Stimulated activated CD4-positive, alpha-beta T cell treated with anti-CD3 and anti-CD28 coated beads, Interleukin-1b, Interleukin-23, amount 100 ng/mL, for 48 hours (primary cell): ENCODE measurements around the gene ADCK2.
"Not testable (repeated sequence)": the region's sequence is repeated elsewhere in the genome, so short reads cannot be mapped to it uniquely, and the experiment has no call there.

Source experiments
- DNase-seq: peaks from one replicate; pipeline ENCODE4 v3.0.0-alpha.2; 2020

ADCK2 gene

DNA sequence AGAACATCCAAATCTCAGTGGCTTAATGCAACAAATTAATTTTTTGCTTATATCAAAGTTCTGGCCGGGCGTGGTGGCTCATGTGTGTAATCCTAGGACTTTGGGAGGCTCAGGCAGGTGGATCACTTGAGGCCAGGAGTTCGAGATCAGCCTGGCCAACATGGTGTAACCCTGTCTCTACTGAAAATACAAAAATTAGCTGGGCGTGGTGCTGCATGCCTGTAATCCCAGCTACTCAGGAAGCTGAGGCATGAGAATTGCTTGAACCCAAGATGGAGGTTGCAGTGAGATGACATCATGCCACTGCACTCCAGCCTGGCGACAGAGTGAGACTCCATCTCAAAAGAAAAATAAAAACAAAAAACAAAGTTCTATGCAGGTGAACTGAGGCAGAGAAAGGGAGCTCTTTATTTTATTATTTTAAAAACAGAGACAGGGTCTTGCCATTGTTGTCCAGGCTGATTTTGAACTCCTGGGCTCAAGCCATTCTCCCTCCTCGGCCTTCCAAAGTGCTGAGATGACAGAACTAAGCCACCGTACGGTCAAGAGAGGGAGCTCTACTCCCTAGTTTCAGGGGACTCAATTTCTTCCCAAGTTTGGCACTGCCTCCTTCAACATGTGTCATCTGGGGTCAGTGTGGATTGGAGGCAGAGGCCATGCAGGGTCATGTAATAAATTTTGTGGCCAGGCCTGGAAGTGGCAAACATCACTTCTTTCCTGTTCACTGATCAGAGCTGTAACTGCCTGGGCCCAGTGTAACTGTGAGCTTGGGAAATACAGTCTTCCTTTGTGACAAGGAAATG is 2.4 kb downstream of the ADCK2 start:
- DNase-seq, result no peak

- DNase-seq, result no peak
Measured at GRCh38 chr7:140675726-140676125, 3.0 kb downstream of the ADCK2 start.

GRCh38 chr7:140676306-140676705 is 3.6 kb downstream of the ADCK2 start:
- no peak for DNase-seq

DNA sequence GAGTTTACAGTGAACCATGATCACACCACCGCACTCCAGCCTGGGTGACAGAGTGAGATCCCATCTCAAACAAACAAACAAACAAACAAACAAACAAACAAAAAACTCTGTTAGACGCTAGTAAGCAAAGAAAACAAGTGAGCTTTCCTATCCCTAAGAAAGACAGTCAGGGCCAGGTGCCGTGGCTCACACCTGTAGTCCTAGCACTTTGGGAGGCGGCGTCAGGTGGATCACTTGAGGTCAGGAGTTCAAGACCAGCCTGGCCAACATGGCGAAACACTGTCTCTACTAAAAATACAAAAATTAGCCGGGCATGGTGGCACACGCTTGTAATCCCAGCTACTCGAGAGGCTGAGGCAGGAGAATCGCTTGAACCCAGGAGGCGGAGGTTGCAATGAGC is 4.2 kb downstream of the ADCK2 start:
- not testable (repeated sequence) for DNase-seq

DNA sequence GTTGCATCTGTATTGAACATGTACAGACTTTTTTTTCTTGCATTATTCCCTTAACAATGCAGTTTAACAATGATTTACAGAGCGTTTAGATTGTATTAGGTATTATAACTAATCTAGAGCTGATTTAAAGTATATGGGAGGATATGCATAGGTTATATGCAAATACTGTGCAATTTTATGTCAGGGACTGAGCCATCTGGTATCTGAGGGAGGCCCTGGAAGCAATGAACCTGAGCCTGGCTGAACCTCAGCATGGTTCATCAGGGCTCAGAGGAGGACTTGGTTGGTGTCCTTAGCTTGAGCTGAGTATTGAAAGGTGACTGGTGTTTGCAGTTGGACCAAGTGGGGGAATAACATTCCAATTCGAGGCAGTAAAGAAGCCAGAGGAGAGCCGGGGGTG is 4.8 kb downstream of the ADCK2 start:
- DNase-seq, result no peak

DNA sequence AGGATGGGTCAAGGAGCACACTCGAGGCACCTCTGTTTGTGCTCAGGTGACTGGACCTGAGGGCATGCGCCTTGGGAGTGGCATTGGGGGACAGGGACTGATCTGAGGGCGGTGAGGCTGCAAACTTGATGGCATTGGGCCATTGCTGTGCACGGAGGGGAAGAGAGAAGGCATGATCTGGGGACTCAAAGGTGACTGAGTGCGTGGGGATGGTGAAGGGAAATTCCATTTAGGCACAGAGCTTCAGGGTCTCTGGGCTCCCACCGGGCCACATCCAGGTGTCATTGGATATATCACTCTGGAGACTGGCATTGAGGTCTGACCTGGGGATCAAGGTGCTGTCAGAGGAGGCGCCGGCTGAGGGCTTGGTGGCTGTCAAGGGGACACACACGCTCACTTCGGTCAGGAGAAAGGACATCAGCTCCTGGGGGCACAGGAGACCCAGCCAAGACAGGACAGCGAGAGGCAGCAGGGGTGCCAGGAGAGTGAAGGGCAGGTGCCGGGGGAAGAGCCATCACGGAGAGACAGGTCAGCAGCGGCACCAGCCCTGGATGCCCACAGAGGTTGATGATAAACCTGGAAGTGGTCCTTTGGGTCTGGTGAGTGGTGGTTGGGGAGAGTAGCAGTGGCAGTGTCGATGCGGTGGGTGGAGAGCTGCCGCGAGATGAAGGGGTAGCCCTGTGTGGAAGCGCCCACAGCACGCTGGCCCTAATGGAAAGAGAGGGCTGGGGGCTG is 5.5 kb downstream of the ADCK2 start:
- DNase-seq, result no peak

GRCh38 chr7:140678816-140679130 is 6.0 kb downstream of the ADCK2 start:
- no peak for DNase-seq

GRCh38 chr7:140679186-140679585 is 6.4 kb downstream of the ADCK2 start:
- no peak for DNase-seq

GRCh38 chr7:140680886-140681285 is 8.1 kb downstream of the ADCK2 start:
- DNase-seq, result no peak

GRCh38 chr7:140681766-140682165 is 9.0 kb downstream of the ADCK2 start:
- no peak for DNase-seq

DNA sequence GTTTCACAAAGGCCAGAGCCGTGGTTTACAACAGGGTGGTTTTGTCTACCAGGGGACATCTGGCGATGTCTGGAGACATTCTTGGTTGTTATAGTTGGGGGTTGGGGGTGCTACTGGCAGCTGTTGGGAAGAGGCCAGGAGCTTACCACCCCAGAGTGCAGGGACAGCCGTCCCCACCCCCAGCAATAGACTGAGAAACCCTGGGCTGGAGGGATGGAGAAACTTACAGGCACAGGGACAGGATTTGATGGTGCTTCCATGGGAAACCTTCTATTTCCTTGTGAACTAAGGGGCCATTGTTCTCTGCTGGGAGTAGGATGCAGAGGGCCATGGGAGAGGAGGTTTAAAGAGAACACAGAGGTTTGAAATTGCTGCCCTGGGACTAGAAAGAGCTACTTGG is 10.9 kb downstream of the ADCK2 start:
- DNase-seq, result no peak

- DNase-seq, result no peak
Measured at GRCh38 chr7:140684066-140684950, 11.6 kb downstream of the ADCK2 start.

DNA sequence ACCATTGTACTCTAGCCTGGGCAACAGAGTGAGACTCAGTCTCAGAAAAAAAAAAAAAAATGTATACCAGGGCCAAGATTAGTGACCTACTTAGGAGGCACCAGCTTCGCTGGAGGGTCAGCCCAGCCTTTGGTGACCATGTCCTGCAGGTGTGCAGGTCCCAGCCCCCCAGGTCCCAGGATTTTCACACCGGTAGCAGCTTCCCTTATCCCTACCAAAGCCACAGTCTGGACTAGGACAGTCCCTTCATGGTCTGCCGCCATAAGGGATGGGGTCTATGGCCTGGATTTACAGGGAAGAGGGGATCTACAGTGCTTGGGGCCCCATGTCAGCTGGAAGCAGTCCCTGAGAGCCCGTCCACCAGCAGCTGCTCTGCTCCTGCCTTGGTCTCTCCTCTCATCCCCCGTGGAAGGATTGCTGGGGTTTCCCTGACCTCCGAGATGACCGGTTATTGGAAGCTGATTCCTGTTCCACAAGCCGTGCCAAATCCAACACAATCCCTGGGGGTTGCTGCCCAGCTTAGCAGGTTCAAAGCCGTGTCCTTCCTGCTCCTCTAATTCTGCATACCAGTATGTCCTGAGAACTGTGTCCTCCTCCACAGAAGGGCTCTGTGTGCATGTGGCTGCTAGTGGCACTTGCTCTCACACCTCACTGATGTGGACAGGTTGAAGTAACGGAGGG is 12.8 kb downstream of the ADCK2 start:
- no peak for DNase-seq

GRCh38 chr7:140686921-140687320 is 14.2 kb downstream of the ADCK2 start:
- no peak for DNase-seq

DNA sequence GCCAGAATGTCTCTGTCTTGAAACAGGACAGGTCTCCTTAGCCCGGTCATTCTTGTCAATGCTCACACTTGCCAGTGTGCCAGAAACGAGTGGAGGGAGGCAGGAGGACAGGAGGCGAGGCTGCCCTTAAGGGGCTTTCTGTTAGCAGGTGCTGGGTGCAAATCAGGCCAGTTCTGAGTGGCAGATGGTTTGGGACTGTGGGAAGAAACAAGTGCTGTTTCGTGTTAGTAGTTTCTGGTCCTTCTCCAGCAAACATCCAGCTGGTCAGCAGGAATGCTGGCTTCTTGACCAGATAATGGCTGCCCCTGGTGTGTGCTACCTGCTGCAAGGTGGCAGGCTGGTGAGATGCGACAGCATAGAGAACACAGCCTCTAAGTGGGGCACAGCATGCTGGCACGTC is 15.6 kb downstream of the ADCK2 start:
- no peak for DNase-seq

DNA sequence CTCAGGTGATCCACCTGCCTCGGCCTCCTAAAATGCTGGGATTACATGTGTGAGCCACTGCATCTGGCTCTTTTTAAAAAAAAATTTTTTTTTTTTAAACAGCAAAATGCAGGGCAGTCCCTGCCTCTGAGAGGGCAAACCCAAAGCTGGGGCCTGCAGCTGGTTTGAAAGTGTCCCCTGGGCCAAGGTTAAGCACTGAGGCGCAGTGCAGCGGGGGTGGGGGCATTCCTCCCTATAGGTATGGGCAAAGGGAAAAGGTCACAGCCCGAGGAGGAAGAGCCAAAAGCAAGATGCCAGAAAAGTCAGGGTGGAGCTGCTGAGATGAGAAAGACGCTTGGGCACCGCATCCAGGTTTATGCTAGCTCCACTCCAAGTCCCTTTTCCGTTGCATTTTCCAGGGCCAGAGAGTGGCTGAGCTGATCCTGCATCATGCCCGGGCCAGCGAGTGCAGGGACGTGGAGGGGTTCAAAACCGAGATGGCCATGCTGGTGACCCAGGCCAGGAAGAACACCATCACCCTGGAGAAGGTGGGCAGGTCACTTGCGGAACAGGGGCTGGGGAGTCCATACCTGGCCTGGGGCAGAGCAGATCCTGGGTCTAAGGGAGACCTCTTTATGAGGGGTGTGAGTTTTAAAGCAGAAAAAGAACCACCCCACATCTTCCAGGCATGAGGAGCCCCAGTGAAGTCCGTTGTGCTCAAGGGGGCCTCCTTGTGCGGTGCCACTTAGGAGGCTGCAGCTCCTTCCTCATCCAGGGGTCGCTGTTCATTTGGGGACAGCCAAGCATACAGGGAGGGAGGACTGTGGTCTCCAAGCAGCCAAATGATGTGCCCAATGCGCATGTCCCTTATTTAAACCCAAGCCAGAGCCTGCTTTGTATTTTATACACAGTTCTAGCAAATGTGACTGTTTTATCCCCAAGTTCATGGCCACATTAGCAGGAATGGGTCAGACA is 16.7 kb downstream of the ADCK2 start:
- no peak for DNase-seq

DNA sequence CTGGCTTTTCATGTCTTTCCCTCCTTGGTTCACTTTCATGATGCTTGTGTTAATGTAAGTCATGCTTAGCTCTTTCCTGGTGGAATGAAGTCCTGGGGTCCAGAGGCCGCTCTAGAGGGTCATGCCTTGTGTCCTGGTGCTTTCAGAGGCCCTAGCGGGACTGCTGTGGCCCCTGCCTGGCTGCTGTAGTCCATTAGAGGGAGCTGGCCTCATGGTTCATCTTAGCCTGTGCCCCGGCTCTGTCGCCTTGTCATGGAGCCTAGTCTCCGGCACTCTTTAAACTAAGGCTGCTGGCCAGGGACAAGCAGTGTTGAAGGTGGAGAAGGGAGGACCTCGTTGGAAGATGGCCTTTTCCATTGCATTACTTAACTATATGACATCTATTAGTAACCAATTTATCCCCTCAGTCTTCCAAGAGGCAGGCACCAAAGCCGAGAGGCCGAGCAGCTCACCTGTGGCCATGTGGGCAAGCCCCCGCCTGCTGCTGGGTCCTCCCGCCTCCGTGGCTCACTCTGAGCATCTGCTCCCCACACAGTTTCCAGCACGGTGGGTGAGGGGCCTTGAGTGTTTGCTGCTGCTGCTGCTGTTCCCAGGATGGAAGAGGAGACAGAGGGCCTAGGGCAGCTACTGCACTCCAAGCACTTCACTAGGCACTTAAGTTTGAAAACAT is 18.8 kb downstream of the ADCK2 start:
- DNase-seq, result no peak

DNA sequence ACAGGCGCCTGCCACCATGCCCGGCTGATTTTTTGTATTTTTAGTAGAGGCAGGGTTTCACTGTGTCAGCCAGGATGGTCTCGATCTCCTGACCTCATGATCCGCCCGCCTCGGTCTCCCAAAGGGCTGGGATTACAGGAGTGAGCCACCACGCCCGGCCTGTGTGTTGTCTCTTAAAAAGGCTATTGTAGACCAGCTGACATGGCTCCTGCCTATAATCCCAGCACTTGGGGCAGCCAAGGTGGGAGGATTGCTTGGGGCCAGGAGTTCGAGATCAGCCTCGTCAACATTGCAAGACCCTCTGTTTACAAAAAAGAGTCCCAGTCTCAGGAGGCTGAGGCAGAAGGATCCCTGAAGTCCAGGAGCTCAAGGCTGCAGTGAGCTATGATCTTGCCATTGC is 21.1 kb downstream of the ADCK2 start:
- not testable (repeated sequence) for DNase-seq

- DNase-seq, result no peak
Measured at GRCh38 chr7:140694592-140694991, 21.8 kb downstream of the ADCK2 start.

GRCh38 chr7:140695381-140695780 is 22.6 kb downstream of the ADCK2 start:
- DNase-seq, result no peak

DNA sequence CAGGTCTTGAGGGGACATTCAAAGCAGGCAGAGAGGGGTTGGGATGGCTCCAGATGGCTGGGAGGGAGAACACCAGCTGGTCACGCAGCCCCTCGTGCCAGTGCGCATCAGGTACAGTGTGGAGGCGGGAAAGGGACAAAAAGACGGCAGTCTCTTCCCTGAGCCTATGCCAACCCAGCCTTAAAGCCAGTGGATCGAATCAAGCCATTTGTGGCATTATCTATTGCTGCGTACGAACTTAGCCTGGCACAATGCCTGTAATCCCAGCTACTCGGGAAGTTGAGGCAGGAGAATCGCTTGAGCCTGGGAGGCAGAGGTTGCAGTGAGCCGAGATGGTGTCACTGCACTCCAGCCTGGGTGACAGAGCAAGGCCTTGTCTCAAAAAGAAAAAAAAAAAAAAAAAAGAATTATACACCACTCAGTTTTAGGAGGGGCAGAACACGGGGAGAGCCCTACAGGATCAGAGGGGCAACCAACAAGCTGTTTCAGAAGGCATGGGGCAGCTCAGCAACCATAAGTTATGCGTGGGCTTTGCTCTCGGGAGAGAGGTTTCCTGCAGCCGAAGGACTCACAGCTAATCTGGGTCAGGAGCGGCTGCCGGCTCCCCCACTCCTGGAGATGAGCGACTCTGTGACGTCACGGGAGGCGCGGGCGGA is 23.4 kb downstream of the ADCK2 start:
- DNase-seq, result peak; percentile 94
